ENCODE results near the gene GRK5.

GRK5 gene

GRCh38 chr10:119292968-119293760 lies 85.8 kb downstream of the GRK5 start:
- DNase-seq (ENCODE audit: low spot score): no peak
- no peak for TF ChIP-seq CTCF (IDR thresholded peaks at IDR 0.05; ENCODE audit: extremely low read depth, missing control alignments)

- no peak for DNase-seq (ENCODE audit: low spot score)
- no peak for TF ChIP-seq CTCF (IDR thresholded peaks at IDR 0.05; ENCODE audit: extremely low read depth, missing control alignments)
Measured at GRCh38 chr10:119296703-119297102, 89.3 kb downstream of the GRK5 start.

- no peak for TF ChIP-seq CTCF (IDR thresholded peaks at IDR 0.05; ENCODE audit: extremely low read depth, missing control alignments)
- no peak for DNase-seq (ENCODE audit: low spot score)
Measured at GRCh38 chr10:119297207-119297968, 90.0 kb downstream of the GRK5 start.

GRCh38 chr10:119298810-119299209 lies 91.4 kb downstream of the GRK5 start:
- TF ChIP-seq CTCF (IDR thresholded peaks at IDR 0.05; ENCODE audit: extremely low read depth, missing control alignments): no peak
- no peak for DNase-seq (ENCODE audit: low spot score)

- no peak for DNase-seq (ENCODE audit: low spot score)
- peak; percentile 17 for TF ChIP-seq CTCF (IDR thresholded peaks at IDR 0.05; ENCODE audit: extremely low read depth, missing control alignments)
Measured at GRCh38 chr10:119299531-119299930, 92.2 kb downstream of the GRK5 start.

- no peak for DNase-seq (ENCODE audit: low spot score)
- TF ChIP-seq CTCF (IDR thresholded peaks at IDR 0.05; ENCODE audit: extremely low read depth, missing control alignments): no peak
Measured at GRCh38 chr10:119301397-119301796, 94.0 kb downstream of the GRK5 start.

- no peak for DNase-seq (ENCODE audit: low spot score)
- TF ChIP-seq CTCF (IDR thresholded peaks at IDR 0.05; ENCODE audit: extremely low read depth, missing control alignments): no peak
Measured at GRCh38 chr10:119302172-119302571, 94.8 kb downstream of the GRK5 start.

All from GM20000 (cell line).